GM19351 (cell line): ENCODE results near the gene PLXNA3.

Experiments used
- ATAC-seq: cut with Tn5 transposase; IDR thresholded peaks from one replicate; pipeline ENCODE4 v1.9.1; 2021; ENCODE audit warnings: mild to moderate bottlenecking, moderate library complexity; ENCODE audit not compliant: unreplicated experiment

The PLXNA3 gene

DNA sequence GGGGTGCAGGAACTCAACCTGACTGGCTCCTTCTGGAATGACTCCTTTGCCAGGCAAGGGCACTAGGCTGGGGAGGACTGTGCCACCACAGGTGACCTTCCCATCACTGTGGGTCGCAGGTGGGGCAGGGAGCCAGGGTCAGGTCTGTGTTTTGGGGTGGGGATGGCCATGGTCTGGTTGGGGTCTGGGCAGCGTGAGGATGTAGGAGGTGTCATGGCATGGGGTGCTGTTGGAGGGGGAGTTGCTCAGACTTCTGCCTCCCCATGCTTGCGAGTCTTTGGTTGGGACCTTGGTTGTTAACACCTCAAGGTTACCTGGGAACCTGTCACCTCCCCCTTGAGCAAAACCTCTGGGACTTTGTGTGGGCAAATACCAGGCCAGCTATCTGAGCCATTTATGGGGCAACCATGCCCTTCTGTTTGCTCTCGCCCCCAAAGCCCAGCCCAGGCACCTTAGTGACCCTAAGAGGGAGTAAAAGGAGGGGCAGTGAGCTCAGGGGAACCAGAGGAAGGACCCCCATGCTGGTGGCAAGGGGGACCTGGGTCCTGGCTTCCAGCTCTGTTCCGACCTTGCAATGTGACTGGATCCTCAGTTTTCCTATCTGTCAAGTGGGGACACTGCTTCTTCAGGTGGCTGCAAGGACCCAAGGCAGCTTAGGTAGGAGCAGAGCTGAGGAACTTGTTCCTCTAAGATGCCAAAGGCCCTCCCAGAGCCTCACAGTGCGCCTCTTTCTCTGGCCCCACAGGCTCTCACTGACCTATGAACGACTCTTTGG, 23.5 kb upstream of the PLXNA3 start:
- ATAC-seq = no peak

DNA sequence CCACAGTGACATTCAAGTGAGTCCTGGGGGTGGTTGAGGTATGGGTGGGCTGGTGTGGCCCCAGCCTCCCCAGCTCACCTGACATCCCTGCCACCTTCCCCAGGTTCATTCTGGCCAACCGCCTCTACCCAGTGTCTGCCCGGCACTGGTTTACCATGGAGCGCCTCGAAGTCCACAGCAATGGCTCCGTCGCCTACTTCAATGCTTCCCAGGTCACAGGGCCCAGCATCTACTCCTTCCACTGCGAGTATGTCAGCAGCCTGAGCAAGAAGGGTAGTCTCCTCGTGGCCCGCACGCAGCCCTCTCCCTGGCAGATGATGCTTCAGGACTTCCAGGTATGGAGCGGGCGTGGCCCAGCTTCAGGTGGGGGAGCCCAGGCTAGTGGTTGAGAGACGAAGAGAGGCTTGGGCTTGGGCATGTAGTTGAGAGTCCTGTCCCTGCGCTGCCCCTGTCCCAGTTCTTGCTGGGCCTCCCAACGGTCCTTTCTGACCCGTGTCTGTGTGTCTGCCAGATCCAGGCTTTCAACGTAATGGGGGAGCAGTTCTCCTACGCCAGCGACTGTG, 22.8 kb upstream of the PLXNA3 start:
- no peak for ATAC-seq

DNA sequence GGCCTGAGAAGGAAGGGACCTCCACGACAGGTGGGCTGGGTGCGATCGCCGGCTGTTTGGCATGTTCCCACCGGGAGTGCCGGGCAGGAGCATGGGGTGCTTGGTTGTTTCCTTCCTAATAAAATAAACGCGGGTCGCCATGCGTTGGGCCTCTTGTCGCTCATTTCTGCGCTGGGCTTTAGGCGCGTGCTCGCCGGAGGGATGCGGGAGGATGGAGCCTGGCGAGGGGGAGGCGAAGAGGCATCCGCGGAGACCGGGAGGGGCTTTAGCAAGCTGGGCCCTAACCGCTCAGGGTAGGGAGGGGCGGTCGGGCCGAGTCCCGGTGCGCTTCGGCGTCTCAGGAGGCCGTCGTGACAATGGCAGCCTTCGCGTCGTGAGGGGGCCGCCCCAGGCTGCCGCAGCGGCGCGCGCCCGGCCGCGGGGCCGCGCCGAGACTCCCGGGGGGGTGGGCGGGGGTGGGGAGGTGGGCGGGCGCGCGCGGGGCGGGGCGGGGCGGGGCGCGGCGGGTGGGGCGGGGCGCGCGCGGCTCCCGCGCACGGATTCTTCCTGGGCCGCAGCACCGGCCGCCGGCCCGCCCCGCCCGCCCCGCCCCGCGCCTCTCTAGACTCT, 21.6 kb upstream of the PLXNA3 start:
- ATAC-seq = no peak

DNA sequence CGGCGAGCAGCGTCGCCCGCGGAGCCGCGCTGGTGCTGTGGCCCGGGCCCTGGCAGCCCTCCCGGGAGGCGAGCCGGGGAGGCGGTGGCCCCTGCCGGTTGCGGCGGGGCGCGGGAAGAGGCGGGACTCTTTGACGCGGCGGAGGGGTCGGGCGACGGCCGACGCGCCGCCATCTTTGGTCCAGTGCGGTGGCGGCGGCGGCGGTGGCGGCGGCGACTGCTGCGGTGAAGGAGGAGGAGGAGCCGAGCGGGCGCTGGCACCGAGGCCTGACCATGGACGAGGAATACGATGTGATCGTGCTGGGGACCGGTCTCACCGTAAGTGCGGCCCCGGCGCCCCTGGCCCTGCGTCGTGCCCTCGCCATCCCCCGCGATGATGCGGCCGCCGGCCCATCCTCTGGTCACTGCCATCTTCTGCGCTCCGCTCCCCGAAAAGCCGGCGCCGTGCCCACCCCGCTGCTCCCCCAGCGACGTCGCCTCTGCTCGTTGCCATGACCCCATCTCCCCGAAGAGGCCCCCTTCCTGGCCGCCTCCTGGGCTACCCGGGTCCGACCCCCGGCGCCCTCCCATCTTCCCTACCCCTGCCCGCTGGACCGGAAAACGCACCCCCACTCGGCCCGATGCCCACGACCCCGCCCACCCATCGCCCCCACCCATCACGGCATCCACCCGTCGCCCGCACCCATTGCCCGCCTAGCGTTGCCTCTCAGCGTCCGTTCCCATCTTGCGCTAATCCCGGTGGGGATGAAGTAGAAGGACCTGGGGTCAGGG, 20.9 kb upstream of the PLXNA3 start, which contains the start of gene GDI1:
GDI1 (plus strand) TSS at position 172 of the 770 bp plus-strand sequence; CDS start at position 273, 101 bp downstream.
- ATAC-seq = no peak

DNA sequence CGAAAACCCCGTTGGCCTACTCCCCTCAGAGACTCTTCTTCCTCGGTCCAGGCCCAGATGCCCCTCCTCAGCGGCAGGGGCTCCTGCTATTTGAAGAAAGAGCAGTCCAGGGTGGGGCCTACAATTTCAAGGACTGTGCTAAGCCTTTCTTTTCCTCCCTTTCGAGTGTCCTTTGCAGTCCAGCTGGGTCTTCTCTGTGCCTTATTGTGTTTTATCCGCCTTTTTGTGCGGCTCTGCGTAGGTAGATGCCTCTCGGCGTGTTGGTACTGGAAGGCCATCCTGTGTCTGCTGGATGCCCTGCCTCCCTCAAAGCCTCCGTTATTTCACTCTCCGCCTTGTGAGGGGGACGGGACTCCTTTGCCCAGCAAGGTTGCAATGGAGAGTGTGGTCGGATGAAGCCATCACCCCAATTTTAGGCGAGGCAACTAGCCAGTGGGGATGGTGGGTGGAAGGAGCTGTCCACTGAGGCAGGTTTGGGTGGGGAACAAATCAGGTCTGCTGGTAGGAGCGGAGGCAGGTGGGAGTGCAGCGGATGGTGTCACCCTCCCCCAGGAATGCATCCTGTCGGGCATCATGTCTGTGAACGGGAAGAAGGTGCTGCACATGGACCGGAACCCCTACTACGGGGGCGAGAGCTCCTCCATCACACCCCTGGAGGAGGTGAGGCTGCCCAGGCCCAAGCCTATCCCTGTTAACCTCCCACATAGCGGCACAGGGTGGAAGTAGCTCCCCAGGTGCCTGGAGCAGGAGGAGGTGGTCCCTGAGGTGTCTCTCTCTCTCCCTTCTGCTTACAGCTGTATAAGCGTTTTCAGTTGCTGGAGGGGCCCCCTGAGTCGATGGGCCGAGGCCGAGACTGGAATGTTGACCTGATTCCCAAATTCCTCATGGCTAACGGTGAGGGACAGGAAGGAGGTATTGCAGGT, 19.8 kb upstream of the PLXNA3 start:
- ATAC-seq = no peak

DNA sequence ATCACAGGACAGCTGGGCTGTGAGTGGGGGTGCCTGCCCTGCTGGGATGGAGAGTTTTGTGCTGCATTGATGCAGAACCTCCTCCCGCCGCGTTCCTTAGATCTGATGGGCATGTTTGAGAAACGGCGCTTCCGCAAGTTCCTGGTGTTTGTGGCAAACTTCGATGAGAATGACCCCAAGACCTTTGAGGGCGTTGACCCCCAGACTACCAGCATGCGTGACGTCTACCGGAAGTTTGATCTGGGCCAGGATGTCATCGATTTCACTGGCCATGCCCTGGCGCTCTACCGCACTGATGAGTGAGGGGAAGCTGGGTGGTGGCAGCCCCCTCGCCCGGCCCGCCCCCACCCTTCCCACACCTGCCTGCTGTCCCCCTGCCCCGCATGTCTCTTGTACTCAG, 18.2 kb upstream of the PLXNA3 start:
- ATAC-seq = no peak

DNA sequence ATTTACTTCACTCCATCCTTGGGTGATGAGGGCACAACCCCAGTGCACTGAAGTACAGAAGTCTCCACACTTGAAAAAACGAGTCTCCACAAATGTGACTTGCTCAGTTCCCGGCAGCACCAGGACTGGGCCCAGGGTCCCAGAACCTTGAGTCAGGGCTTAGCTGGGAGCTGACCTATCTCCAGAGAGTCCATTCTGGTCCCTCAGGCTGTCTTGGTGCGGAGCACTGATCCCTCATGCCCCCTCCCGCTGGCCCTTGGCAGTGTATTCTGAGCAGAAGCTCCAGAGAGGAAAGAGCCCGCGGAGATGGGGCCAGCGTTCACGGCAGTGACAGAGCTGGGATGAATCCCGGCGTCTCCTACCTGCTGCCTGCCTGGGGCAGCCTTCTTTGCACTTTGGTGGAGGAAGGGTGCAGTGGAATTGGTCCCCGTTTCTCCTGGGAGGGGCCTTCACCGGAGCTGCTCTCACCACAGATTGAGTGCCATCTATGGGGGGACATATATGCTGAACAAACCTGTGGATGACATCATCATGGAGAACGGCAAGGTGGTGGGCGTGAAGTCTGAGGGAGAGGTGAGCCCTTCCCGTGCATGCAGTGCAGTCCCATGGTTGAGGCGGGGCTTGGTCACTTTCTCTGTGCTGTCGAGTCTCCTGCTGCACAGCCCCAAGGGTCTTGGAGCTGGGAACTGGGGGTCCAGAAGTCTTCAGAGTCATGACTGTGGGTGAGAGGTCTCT, 17.3 kb upstream of the PLXNA3 start:
- no peak for ATAC-seq

DNA sequence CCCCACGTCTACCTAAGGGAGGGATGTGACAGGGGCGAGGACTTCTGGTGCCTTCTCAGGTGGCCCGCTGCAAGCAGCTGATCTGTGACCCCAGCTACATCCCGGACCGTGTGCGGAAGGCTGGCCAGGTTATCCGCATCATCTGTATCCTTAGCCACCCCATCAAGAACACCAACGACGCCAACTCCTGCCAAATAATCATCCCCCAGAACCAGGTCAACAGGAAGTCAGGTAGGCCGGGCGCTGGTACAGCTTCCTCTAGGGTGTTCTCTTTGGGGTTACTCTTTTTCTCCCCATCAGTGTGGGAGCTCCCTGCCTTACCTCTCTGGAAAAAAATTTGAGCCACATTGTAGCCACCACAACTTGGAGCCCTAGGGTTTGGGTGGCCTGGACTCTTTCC, 16.5 kb upstream of the PLXNA3 start:
- ATAC-seq = no peak

DNA sequence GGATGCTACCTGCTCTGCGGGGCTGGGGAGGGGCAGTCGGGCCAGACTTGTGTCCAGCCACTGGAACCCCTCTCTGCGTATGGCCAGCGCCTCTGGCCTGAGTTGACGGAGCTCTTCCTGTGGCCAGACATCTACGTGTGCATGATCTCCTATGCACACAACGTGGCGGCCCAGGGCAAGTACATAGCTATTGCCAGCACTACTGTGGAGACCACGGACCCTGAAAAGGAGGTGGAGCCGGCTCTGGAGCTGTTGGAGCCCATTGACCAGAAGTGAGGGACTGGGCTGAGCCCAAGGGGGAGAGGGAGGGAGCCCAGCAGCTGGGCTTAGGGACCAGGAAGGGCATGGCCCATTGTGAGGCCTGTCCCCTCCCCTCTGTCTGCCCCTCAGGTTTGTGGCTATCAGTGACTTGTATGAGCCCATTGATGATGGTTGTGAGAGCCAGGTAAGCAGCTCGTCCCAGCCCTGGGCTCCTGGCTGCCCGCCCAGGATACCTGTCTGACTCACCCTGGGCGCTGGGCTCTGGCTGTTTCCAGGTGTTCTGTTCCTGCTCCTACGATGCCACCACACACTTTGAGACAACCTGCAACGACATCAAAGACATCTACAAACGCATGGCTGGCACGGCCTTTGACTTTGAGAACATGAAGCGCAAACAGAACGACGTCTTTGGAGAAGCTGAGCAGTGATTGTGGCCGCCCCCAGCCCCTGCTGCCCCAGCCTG, 15.9 kb upstream of the PLXNA3 start:
- no peak for ATAC-seq

DNA sequence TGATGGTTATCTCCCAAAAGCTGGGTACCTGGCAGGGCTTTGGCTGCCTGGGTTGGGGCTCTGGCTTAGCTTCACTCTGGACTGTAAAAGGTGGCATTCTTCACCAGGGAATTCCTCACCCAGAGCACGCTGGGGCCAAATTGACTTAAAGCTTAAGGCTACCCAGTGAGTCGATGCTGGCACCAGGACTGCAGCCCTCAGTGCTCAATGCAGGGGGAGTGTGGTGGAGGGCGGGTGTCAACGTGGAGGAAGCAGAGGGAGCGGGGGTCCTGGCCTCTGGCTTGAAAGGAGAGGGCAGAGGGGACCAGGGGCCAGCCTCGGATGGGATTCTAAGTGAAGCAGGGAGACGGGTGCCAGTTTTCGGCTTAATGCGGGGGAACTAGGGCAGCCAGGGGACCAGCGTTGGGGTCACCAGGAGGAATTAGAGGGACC, 14.6 kb upstream of the PLXNA3 start:
- ATAC-seq = no peak

DNA sequence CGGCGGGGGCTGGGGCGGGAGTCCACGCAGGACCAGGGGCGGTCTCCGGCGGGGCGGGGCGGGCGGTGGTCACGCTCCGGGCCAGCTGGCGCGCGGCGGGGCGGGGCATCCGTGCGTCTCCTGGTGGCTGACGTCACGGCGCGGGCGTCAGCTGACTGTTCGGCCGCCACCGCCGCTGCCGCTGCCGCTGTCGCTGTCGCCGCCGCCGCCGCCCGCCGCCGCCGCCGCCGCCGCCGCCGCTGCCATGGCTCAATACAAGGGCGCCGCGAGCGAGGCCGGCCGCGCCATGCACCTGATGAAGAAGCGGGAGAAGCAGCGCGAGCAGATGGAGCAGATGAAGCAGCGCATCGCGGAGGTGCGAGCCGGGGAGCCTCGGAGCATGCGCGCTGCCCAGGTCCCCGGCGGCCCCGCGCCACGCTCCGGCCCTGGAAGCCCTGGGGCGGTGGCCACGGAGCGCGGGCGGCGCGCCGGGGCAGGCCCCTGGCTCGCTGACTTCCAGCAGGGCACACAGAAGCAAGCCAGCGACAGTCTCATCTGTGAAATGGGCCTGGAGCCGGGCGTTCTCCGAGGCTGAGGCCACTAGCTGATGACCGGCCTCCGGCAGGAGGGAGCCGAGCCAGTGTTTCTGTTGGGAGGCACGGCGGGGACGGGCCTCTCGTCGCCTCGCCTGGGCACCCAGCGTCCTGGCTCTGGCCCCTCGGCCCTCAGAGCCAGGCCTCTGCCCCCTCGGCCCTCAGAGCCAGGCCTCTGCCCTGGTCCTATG, 13.9 kb upstream of the PLXNA3 start, which contains the start of gene FAM50A:
FAM50A (plus strand) TSS at position 150 of the 763 bp plus-strand sequence; CDS start at position 245, 95 bp downstream.
- peak; percentile 82 for ATAC-seq

DNA sequence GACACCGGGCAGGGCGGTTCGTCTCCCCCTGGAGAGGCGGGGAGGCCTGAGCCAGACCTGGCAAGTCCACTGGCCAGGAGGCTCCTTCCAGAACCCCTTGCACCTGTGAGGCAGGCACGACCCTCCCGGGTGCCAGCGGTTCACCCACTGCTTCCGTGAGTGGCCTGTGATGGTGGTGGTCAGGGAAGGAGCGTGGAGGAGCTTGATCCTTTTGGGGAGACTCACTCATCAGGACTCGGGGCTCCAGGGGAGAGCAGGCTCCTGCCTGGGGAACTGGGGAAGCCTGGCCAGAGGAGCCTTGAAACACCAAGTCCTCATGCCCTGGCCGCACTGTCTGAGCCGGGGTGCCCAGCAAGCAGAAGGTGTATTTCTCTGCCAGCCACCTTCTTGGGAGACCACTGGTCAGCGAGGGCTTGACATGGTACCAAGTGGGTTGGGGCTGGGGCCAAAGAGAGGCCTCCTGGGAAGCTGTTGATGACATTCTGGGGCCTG, 13.3 kb upstream of the PLXNA3 start:
- no peak for ATAC-seq

DNA sequence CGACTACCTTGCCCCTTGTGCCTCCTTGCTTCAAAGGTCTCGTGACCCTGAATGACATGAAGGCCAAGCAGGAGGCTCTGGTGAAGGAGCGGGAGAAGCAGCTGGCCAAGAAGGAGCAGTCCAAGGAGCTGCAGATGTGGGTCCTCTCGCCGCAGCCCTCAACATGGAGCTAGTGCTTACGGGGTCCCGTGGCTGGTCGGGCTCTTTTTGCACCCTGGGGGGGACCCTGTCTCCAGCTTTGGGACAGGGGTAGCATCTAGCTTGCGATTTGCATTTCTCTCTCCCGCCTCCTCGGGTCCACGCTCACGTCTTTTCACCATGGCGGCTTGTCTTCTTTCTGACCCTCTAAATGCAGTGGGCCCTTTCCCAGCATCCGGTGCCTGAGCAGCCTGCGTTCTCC, 12.3 kb upstream of the PLXNA3 start:
- no peak for ATAC-seq

DNA sequence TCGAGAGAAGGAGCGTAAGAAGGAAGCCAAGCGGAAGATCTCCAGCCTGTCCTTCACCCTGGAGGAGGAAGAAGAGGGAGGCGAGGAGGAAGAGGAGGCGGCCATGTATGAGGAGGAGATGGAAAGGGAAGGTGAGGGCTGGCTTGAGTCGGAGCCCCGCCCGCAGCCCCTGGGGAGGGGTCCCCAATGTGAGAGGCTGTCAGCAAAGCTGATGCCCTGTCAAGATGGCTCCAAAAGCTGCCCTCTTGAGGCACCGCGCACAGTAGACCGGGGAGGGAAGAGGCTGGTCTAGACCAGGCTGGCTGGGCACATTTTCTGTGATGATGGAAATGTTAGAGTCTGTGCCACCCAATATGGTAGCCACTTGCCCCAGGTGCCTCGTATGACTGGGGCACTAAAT, 11.7 kb upstream of the PLXNA3 start:
- ATAC-seq = no peak

DNA sequence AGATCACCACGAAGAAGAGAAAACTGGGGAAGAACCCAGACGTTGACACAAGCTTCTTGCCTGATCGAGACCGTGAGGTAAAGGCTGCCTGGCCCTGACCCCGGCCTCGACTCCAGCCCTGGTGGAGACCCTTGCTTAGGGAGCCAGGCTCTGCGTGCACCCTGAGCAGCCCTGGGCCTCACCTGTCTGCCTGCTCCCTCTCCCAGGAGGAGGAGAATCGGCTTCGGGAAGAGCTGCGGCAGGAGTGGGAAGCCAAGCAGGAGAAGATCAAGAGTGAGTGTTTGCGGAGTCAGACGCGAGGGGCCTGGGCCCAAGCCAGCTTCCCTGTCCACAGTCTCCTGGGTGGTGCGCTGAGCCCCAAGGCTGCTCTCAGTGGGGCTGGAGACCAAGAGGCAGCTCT, 9.6 kb upstream of the PLXNA3 start:
- ATAC-seq = no peak

DNA sequence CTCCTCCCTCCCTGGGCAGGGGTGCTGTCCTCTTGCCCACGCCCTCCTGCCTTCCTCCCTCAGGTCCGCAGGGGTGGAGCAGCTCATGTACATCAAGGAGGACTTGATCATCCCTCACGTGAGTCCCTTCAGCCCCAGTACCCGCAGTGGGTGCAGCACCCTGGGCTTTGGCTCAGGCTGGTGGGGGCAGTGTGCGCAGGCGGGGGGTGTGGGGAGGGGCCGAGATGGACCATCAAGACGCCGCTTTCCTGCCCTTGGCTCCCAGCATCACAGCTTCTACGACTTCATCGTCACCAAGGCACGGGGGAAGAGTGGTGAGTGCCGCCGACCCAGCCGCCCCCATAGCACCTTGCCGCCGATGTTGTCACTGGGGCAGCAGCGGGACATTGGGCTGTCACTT, 8.5 kb upstream of the PLXNA3 start:
- ATAC-seq = no peak

DNA sequence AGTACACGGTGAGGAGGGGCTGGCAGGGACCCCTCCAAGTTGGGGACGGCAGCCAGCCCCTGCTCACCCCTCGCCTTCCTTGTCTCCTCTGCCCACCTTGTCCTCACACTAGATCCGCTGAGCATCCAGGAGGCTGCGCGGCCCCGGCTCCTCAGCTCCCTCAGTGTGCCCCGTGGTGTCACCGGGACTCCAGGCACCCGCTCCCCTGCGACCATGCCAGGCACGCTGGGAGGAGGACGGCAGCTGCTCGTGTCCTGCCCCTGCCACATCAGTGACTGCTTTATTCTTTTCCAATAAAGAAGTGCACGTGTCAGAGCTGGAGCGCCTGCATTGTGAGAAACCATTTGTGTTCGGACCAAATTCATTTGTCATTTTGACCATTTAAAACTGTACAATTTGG, 7.8 kb upstream of the PLXNA3 start:
- ATAC-seq = no peak

DNA sequence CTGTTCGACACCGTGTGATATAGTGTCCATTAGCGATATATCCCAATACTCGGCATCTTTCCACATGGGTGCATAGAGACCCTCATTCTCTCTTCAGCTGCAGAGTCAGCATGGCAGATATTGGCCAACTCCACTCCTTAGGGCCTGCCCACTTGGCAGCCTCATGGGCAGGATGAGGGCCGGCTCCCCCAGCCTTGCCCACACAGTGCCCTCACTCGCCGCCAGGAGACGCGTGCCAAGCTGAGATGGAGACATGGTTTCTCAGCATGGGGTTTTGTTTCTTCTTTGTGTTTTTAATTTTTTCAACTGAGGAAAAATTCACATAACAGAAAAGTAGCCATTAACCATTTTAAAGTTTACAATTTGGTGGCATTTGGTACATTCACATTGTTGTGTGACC, 5.3 kb upstream of the PLXNA3 start:
- no peak for ATAC-seq
